ENCODE results near the gene MFSD6. TPM values are rescaled to one million over a fixed set of nuclear protein-coding genes. Genes with fewer than 3 reads are reported as not detected.
A peak's percentile ranks its signal among the peaks of the same experiment; 100 is the strongest.

Gene MFSD6
- total and polyA plus RNA-seq, 12 donors = 9.3 to 253 (median 93.4) TPM

DNA sequence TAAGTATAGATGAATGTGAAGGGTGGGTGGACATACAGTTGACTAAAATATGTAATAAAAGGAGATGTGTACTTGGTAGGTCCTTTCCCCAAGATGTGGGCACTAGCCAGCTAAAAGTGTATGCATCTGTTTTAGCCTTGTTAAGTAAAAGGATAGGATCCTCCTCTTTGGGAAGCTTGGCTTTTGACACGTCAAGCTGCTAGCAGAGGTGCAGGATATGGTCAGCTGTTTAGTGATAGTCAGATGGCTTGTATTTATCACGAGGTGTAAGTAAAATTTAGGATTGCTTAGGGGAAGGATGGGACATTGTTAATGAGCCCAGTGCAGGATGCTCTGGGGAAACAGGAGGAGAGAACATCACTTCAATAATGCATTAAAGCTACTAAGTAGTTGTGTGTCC lies 1.5 kb downstream of the MFSD6 start:
- TF ChIP-seq CTCF (IDR thresholded peaks at IDR 0.05) (no peak), POLR2A (IDR thresholded peaks at IDR 0.05) (no peak)
- 28 to 56% (median 42%) methylated on average over 2 of the region's 2 CpGs for WGBS, 4 donors
- Histone ChIP-seq H3K4me1 (replicated peaks in 1 of 2) (peaks cover 13 to 51% of the 10 kb centered on the region in 2 donors), H3K27me3 (no peaks in the 10 kb centered on the region), H3K36me3 (replicated peaks in 1 of 2) (no peaks in the 10 kb centered on the region), H3K27ac (no peak overlapping the region), H3K9me3 (replicated peaks in 1 of 3) (no peaks in the 10 kb centered on the region), H3K4me3 (peak overlapping the region in 1 of 4 donors; percentile 87)
- no peak for DNase-seq
- intact Hi-C loops (cut with DNase I) = no loop called here

DNA sequence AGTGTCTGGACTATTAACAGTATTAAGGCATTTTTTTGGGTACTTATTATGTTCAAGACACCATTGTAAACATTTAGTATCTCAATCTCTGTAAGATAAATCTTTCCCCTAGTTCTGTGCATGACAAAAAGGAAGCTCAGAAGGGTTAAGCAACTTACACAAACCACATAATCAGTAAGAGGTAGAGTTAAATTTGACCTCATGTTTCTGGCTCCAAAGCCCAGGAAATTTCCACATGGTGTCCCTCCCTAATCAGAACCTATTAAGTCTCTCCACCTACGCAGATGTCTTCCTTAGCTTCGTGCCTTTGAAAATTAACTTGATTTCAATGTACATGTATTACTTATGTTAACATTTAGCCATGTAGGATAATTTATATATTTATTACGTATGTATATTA lies 2.0 kb downstream of the MFSD6 start:
- Histone ChIP-seq H3K4me1 (replicated peaks in 1 of 2) (peaks cover 13 to 56% of the 10 kb centered on the region in 2 donors), H3K27me3 (no peaks in the 10 kb centered on the region), H3K36me3 (replicated peaks in 1 of 2) (no peaks in the 10 kb centered on the region), H3K27ac (no peak overlapping the region), H3K9me3 (replicated peaks in 1 of 3) (no peaks in the 10 kb centered on the region), H3K4me3 (peak overlapping the region in 1 of 4 donors; percentile 87)
- WGBS, 4 donors = 58 to 73% (median 71%) methylated on average over 3 of the region's 3 CpGs
- no peak for DNase-seq
- TF ChIP-seq CTCF (IDR thresholded peaks at IDR 0.05) (no peak), POLR2A (IDR thresholded peaks at IDR 0.05) (no peak)
- intact Hi-C loops (cut with DNase I) = no loop called here

DNA sequence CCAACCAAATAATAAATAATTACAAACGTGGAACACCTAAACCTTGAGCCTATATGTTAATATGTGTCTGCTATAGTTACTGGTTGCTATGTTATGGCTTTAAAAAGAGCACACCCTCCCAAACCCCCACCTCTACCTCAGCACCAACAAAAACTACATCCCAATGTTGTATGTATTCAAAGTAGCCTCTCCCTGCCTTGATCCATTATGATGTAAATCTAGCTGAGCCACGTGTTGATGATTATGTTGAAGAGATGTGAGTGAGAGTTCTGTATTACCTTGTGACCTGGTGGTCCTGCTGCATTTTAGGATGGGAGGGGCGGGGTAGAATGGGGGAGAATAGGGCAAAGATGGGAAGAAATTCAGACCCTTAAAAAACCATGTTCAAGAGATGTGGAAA lies 4.8 kb downstream of the MFSD6 start:
- Histone ChIP-seq H3K9me3 (replicated peaks in 1 of 3) (no peaks in the 10 kb centered on the region), H3K4me1 (replicated peaks in 1 of 2) (peaks cover 26 to 75% of the 10 kb centered on the region in 2 donors), H3K27ac (no peak overlapping the region), H3K36me3 (replicated peaks in 1 of 2) (no peaks in the 10 kb centered on the region), H3K27me3 (no peaks in the 10 kb centered on the region), H3K4me3 (no peak overlapping the region)
- intact Hi-C loops (cut with DNase I) = no loop called here
- WGBS, 4 donors = 73 to 78% (median 76%) methylated on average over 3 of the region's 3 CpGs
- no peak for TF ChIP-seq CTCF (IDR thresholded peaks at IDR 0.05)
- TF ChIP-seq POLR2A (IDR thresholded peaks at IDR 0.05) = no peak
- DNase-seq = no peak

- DNase-seq = no peak
- no peaks in the 10 kb centered on the region for H3K9me3 ChIP-seq (replicated peaks in 1 of 3)
- peak overlapping the region in 1 of 5 donors; percentile 41 for H3K27ac ChIP-seq
- intact Hi-C loops (cut with DNase I) = no loop called here
- peaks cover 28 to 79% of the 10 kb centered on the region in 2 donors for H3K4me1 ChIP-seq (replicated peaks in 1 of 2)
- H3K4me3 ChIP-seq = no peak overlapping the region
- WGBS, 4 donors = 56 to 71% (median 61%) methylated on average over 4 of the region's 4 CpGs
- no peaks in the 10 kb centered on the region for H3K27me3 ChIP-seq
- H3K36me3 ChIP-seq (replicated peaks in 1 of 2) = no peaks in the 10 kb centered on the region
- TF ChIP-seq CTCF (IDR thresholded peaks at IDR 0.05) (no peak), POLR2A (IDR thresholded peaks at IDR 0.05) (no peak)
Observed at GRCh38 chr2:190413421-190413820, 5.3 kb downstream of the MFSD6 start.
